Effector memory CD4-positive, alpha-beta T cell (primary cell): ENCODE results near the gene PLXNA4.

Source experiments
- DNase-seq, 3 donors: peaks; one replicate each; pipeline ENCODE4 v3.0.0-alpha.2; 2020
- H3K27ac ChIP-seq: 2 replicates; pipeline ENCODE4 v1.7.0; 2013; ENCODE audit warnings: mild to moderate bottlenecking, low read length, moderate library complexity; ENCODE audit not compliant: insufficient read depth, poor library complexity, severe bottlenecking
- H3K27me3 ChIP-seq: replicated peaks from 2 replicates; pipeline ENCODE4 v1.7.0; 2013; ENCODE audit warnings: mild to moderate bottlenecking, low read length; ENCODE audit not compliant: insufficient read depth, control insufficient read depth, poor library complexity, severe bottlenecking
- H3K36me3 ChIP-seq: 2 replicates; pipeline ENCODE4 v1.7.0; 2013; ENCODE audit warnings: mild to moderate bottlenecking, low read length, moderate library complexity; ENCODE audit not compliant: control insufficient read depth, insufficient read depth
- H3K4me1 ChIP-seq: 2 replicates; pipeline ENCODE4 v1.7.0; 2013; ENCODE audit warnings: low read length, mild to moderate bottlenecking; ENCODE audit not compliant: control insufficient read depth, insufficient read depth, poor library complexity, severe bottlenecking
- H3K4me3 ChIP-seq: 2 replicates; pipeline ENCODE4 v1.7.0; 2013; ENCODE audit warnings: low read length, low read depth, mild to moderate bottlenecking; ENCODE audit not compliant: insufficient read depth, poor library complexity, severe bottlenecking
- H3K9me3 ChIP-seq: 2 replicates; pipeline ENCODE4 v1.7.0; 2013; ENCODE audit warnings: mild to moderate bottlenecking, low read length, moderate library complexity; ENCODE audit not compliant: control insufficient read depth

PLXNA4 gene

GRCh38 chr7:132404261-132404660 is 172.0 kb downstream of the PLXNA4 start:
- no peak overlapping the region for H3K4me3 ChIP-seq

GRCh38 chr7:132403465-132404110 is 172.7 kb downstream of the PLXNA4 start:
- no peaks in the 10 kb centered on the region for H3K27me3 ChIP-seq
- no peak for DNase-seq
- H3K4me1 ChIP-seq: no peaks in the 10 kb centered on the region
- H3K4me3 ChIP-seq: no peak overlapping the region
- H3K27ac ChIP-seq: no peak overlapping the region
- no peaks in the 10 kb centered on the region for H3K9me3 ChIP-seq
- no peaks in the 10 kb centered on the region for H3K36me3 ChIP-seq

More at GRCh38 chr7:132404261-132404660, 172.0 kb downstream of the PLXNA4 start:
- H3K4me1 ChIP-seq: no peaks in the 10 kb centered on the region
- no peaks in the 10 kb centered on the region for H3K27me3 ChIP-seq
- no peak for DNase-seq
- H3K27ac ChIP-seq: no peak overlapping the region
- H3K36me3 ChIP-seq: no peaks in the 10 kb centered on the region
- H3K9me3 ChIP-seq: no peaks in the 10 kb centered on the region

- Histone ChIP-seq H3K36me3 (no peaks in the 10 kb centered on the region), H3K9me3 (no peaks in the 10 kb centered on the region), H3K27me3 (no peaks in the 10 kb centered on the region), H3K4me3 (no peak overlapping the region), H3K4me1 (no peaks in the 10 kb centered on the region), H3K27ac (no peak overlapping the region)
- no peak for DNase-seq
These were observed 173.5 kb downstream of the PLXNA4 start for GRCh38 chr7:132402751-132403245.

GRCh38 chr7:132402096-132402495 is 174.2 kb downstream of the PLXNA4 start:
- Histone ChIP-seq H3K36me3 (no peaks in the 10 kb centered on the region), H3K4me1 (no peaks in the 10 kb centered on the region), H3K4me3 (no peak overlapping the region), H3K27ac (no peak overlapping the region), H3K27me3 (no peaks in the 10 kb centered on the region), H3K9me3 (no peaks in the 10 kb centered on the region)
- DNase-seq: no peak

- Histone ChIP-seq H3K4me3 (no peak overlapping the region), H3K4me1 (no peaks in the 10 kb centered on the region), H3K9me3 (no peaks in the 10 kb centered on the region), H3K36me3 (no peaks in the 10 kb centered on the region), H3K27ac (no peak overlapping the region), H3K27me3 (no peaks in the 10 kb centered on the region)
- DNase-seq: no peak
These were observed 175.6 kb downstream of the PLXNA4 start for GRCh38 chr7:132400561-132401142.

GRCh38 chr7:132399367-132399766 is 176.9 kb downstream of the PLXNA4 start:
- Histone ChIP-seq H3K4me1 (peaks cover 3% of the 10 kb centered on the region), H3K27me3 (no peaks in the 10 kb centered on the region), H3K27ac (no peak overlapping the region)

GRCh38 chr7:132398253-132398925 is 177.9 kb downstream of the PLXNA4 start:
- no peaks in the 10 kb centered on the region for H3K9me3 ChIP-seq
- H3K4me1 ChIP-seq: peaks cover 3% of the 10 kb centered on the region

More at GRCh38 chr7:132399367-132399766, 176.9 kb downstream of the PLXNA4 start:
- no peak for DNase-seq
- Histone ChIP-seq H3K9me3 (no peaks in the 10 kb centered on the region), H3K36me3 (no peaks in the 10 kb centered on the region), H3K4me3 (no peak overlapping the region)

GRCh38 chr7:132397070-132397469 is 179.2 kb downstream of the PLXNA4 start:
- Histone ChIP-seq H3K27ac (no peak overlapping the region), H3K4me3 (no peak overlapping the region), H3K4me1 (peaks cover 3% of the 10 kb centered on the region), H3K9me3 (no peaks in the 10 kb centered on the region), H3K27me3 (no peaks in the 10 kb centered on the region), H3K36me3 (no peaks in the 10 kb centered on the region)
- DNase-seq: no peak

More at GRCh38 chr7:132398253-132398925, 177.9 kb downstream of the PLXNA4 start:
- H3K36me3 ChIP-seq: no peaks in the 10 kb centered on the region
- no peak overlapping the region for H3K27ac ChIP-seq
- no peaks in the 10 kb centered on the region for H3K27me3 ChIP-seq
- no peak for DNase-seq
- no peak overlapping the region for H3K4me3 ChIP-seq

- Histone ChIP-seq H3K36me3 (no peaks in the 10 kb centered on the region), H3K4me3 (no peak overlapping the region), H3K27me3 (no peaks in the 10 kb centered on the region), H3K4me1 (peaks cover 3% of the 10 kb centered on the region), H3K9me3 (no peaks in the 10 kb centered on the region), H3K27ac (no peak overlapping the region)
- DNase-seq: no peak
These were observed 180.9 kb downstream of the PLXNA4 start for GRCh38 chr7:132395361-132395760.
